Measurements from ENCODE around the gene UPK3BL1.
"Not testable (repeated sequence)": the region's sequence is repeated elsewhere in the genome, so short reads cannot be mapped to it uniquely, and the experiment has no call there.

The UPK3BL1 gene

GRCh38 chr7:102638848-102639247, 3.7 kb downstream of the UPK3BL1 start:
- in situ Hi-C loops (cut with HindIII; ENCODE audit: low sequenced_read_pairs); H3K4me3 ChIP-seq (ENCODE audit: low read depth, low read length); DNase-seq (ENCODE audit: low read depth, low spot score): not testable (repeated sequence)

- in situ Hi-C loops (cut with HindIII; ENCODE audit: low sequenced_read_pairs); H3K4me3 ChIP-seq (ENCODE audit: low read depth, low read length); DNase-seq (ENCODE audit: low read depth, low spot score): not testable (repeated sequence)
These were observed 5.6 kb downstream of the UPK3BL1 start for GRCh38 chr7:102636956-102637355.

- DNase-seq (ENCODE audit: low read depth, low spot score); in situ Hi-C loops (cut with HindIII; ENCODE audit: low sequenced_read_pairs): not testable (repeated sequence)
These were observed 7.2 kb downstream of the UPK3BL1 start for GRCh38 chr7:102635354-102635753.

GRCh38 chr7:102634299-102634698, 8.3 kb downstream of the UPK3BL1 start:
- in situ Hi-C loops (cut with HindIII; ENCODE audit: low sequenced_read_pairs); DNase-seq (ENCODE audit: low read depth, low spot score); H3K4me3 ChIP-seq (ENCODE audit: low read depth, low read length): not testable (repeated sequence)

More at GRCh38 chr7:102635354-102635753, 7.2 kb downstream of the UPK3BL1 start:
- H3K4me3 ChIP-seq (ENCODE audit: low read depth, low read length) = not testable (repeated sequence)

GRCh38 chr7:102630622-102631021, 12.0 kb downstream of the UPK3BL1 start:
- DNase-seq (ENCODE audit: low read depth, low spot score); H3K4me3 ChIP-seq (ENCODE audit: low read depth, low read length); in situ Hi-C loops (cut with HindIII; ENCODE audit: low sequenced_read_pairs): not testable (repeated sequence)

- DNase-seq (ENCODE audit: low read depth, low spot score); in situ Hi-C loops (cut with HindIII; ENCODE audit: low sequenced_read_pairs); H3K4me3 ChIP-seq (ENCODE audit: low read depth, low read length): not testable (repeated sequence)
These were observed 15.2 kb downstream of the UPK3BL1 start for GRCh38 chr7:102627271-102627904.

GRCh38 chr7:102618122-102618521, 24.5 kb downstream of the UPK3BL1 start:
- DNase-seq (ENCODE audit: low read depth, low spot score); in situ Hi-C loops (cut with HindIII; ENCODE audit: low sequenced_read_pairs); H3K4me3 ChIP-seq (ENCODE audit: low read depth, low read length): not testable (repeated sequence)

GRCh38 chr7:102616507-102617125, 26.0 kb downstream of the UPK3BL1 start, which contains the start of gene RASA4:
TSS of gene RASA4 (minus strand) at chr7:102616756. CDS start at chr7:102616689, 67 bp downstream.
- in situ Hi-C loops (cut with HindIII; ENCODE audit: low sequenced_read_pairs) = not testable (repeated sequence)
- H3K4me3 ChIP-seq (ENCODE audit: low read depth, low read length) = peak within 1 kb of the TSS; percentile 38
- peak; percentile 0 for DNase-seq (ENCODE audit: low read depth, low spot score)

- DNase-seq (ENCODE audit: low read depth, low spot score); in situ Hi-C loops (cut with HindIII; ENCODE audit: low sequenced_read_pairs); H3K4me3 ChIP-seq (ENCODE audit: low read depth, low read length): not testable (repeated sequence)
These were observed 26.7 kb downstream of the UPK3BL1 start for GRCh38 chr7:102615930-102616329.

GRCh38 chr7:102614873-102615272, 27.7 kb downstream of the UPK3BL1 start:
- H3K4me3 ChIP-seq (ENCODE audit: low read depth, low read length); in situ Hi-C loops (cut with HindIII; ENCODE audit: low sequenced_read_pairs); DNase-seq (ENCODE audit: low read depth, low spot score): not testable (repeated sequence)

GRCh38 chr7:102614346-102614697, 28.3 kb downstream of the UPK3BL1 start:
- in situ Hi-C loops (cut with HindIII; ENCODE audit: low sequenced_read_pairs); H3K4me3 ChIP-seq (ENCODE audit: low read depth, low read length); DNase-seq (ENCODE audit: low read depth, low spot score): not testable (repeated sequence)

GRCh38 chr7:102613575-102614345, 28.8 kb downstream of the UPK3BL1 start:
- in situ Hi-C loops (cut with HindIII; ENCODE audit: low sequenced_read_pairs); H3K4me3 ChIP-seq (ENCODE audit: low read depth, low read length); DNase-seq (ENCODE audit: low read depth, low spot score): not testable (repeated sequence)

- H3K4me3 ChIP-seq (ENCODE audit: low read depth, low read length); in situ Hi-C loops (cut with HindIII; ENCODE audit: low sequenced_read_pairs): not testable (repeated sequence)
- DNase-seq (ENCODE audit: low read depth, low spot score) = peak; percentile 0
These were observed 30.8 kb downstream of the UPK3BL1 start for GRCh38 chr7:102611675-102612325.

GRCh38 chr7:102611013-102611674, 31.4 kb downstream of the UPK3BL1 start:
- in situ Hi-C loops (cut with HindIII; ENCODE audit: low sequenced_read_pairs); H3K4me3 ChIP-seq (ENCODE audit: low read depth, low read length); DNase-seq (ENCODE audit: low read depth, low spot score): not testable (repeated sequence)

- in situ Hi-C loops (cut with HindIII; ENCODE audit: low sequenced_read_pairs); H3K4me3 ChIP-seq (ENCODE audit: low read depth, low read length); DNase-seq (ENCODE audit: low read depth, low spot score): not testable (repeated sequence)
These were observed 32.1 kb downstream of the UPK3BL1 start for GRCh38 chr7:102610441-102610840.

- in situ Hi-C loops (cut with HindIII; ENCODE audit: low sequenced_read_pairs); H3K4me3 ChIP-seq (ENCODE audit: low read depth, low read length); DNase-seq (ENCODE audit: low read depth, low spot score): not testable (repeated sequence)
These were observed 32.9 kb downstream of the UPK3BL1 start for GRCh38 chr7:102609734-102610133.

GRCh38 chr7:102606848-102607247, 35.7 kb downstream of the UPK3BL1 start:
- in situ Hi-C loops (cut with HindIII; ENCODE audit: low sequenced_read_pairs); H3K4me3 ChIP-seq (ENCODE audit: low read depth, low read length); DNase-seq (ENCODE audit: low read depth, low spot score): not testable (repeated sequence)
